ENCODE results near the gene H2BK1.

Gene H2BK1

GRCh38 chr7:151210087-151210854 is at the start of gene H2BK1:
Gene H2BK1 (minus strand): TSS chr7:151210488. CDS start chr7:151210318, 170 bp downstream.
- DNase-seq, result no peak

- DNase-seq, result no peak
These were observed 47.7 kb upstream of the H2BK1 start for GRCh38 chr7:151257990-151258389.

GRCh38 chr7:151256410-151257045 is 46.2 kb upstream of the H2BK1 start:
- no peak for DNase-seq

GRCh38 chr7:151255390-151255789 is 45.1 kb upstream of the H2BK1 start:
- DNase-seq, result no peak

- DNase-seq, result no peak
These were observed 44.6 kb upstream of the H2BK1 start for GRCh38 chr7:151254851-151255250.

- no peak for DNase-seq
These were observed 44.0 kb upstream of the H2BK1 start for GRCh38 chr7:151254316-151254715.

- no peak for DNase-seq
These were observed 42.8 kb upstream of the H2BK1 start for GRCh38 chr7:151252961-151253711.

GRCh38 chr7:151252561-151252835 is 42.2 kb upstream of the H2BK1 start:
- no peak for DNase-seq

- no peak for DNase-seq
These were observed 41.6 kb upstream of the H2BK1 start for GRCh38 chr7:151251689-151252560.

GRCh38 chr7:151251328-151251688 is 41.0 kb upstream of the H2BK1 start:
- DNase-seq, result no peak

GRCh38 chr7:151250181-151251132 is 40.2 kb upstream of the H2BK1 start:
- no peak for DNase-seq

GRCh38 chr7:151249732-151250072 is 39.4 kb upstream of the H2BK1 start:
- no peak for DNase-seq

- DNase-seq, result no peak
These were observed 38.9 kb upstream of the H2BK1 start for GRCh38 chr7:151249034-151249731.

GRCh38 chr7:151248346-151249033 is 38.2 kb upstream of the H2BK1 start, which contains the start of gene SMARCD3:
Gene SMARCD3 (minus strand): TSS chr7:151248694. CDS start chr7:151248562, 132 bp downstream.
- DNase-seq, result no peak

GRCh38 chr7:151247611-151248345 is 37.5 kb upstream of the H2BK1 start:
- DNase-seq, result no peak

- no peak for DNase-seq
These were observed 36.7 kb upstream of the H2BK1 start for GRCh38 chr7:151246851-151247580.

GRCh38 chr7:151246102-151246850 is 36.0 kb upstream of the H2BK1 start:
- no peak for DNase-seq

GRCh38 chr7:151245360-151246101 is 35.2 kb upstream of the H2BK1 start:
- DNase-seq, result peak in 3 of 4 experiments; percentile 26 to 55 (median 54)
